Measurements from ENCODE around the gene PRUNE2.

DNA sequence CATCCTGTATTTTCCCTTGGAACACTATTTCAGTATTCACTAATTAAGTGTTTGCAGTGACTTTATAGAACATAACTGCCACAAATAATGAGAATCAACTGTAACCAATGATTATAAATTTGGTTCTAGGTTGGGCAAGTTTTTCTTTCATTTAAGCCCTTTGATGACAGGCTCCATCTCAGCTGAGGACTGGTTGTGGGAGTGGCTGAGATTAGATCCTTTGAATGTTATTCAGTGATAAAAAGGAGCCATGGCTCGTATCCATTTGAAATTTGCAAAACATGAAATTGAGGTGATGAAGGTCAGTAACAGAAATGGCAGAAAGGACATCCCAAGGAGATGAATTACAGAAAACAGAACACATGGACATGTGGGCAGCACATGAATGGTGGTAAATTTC is 279.8 kb downstream of the PRUNE2 start:
- TF ChIP-seq, protein P1, sequence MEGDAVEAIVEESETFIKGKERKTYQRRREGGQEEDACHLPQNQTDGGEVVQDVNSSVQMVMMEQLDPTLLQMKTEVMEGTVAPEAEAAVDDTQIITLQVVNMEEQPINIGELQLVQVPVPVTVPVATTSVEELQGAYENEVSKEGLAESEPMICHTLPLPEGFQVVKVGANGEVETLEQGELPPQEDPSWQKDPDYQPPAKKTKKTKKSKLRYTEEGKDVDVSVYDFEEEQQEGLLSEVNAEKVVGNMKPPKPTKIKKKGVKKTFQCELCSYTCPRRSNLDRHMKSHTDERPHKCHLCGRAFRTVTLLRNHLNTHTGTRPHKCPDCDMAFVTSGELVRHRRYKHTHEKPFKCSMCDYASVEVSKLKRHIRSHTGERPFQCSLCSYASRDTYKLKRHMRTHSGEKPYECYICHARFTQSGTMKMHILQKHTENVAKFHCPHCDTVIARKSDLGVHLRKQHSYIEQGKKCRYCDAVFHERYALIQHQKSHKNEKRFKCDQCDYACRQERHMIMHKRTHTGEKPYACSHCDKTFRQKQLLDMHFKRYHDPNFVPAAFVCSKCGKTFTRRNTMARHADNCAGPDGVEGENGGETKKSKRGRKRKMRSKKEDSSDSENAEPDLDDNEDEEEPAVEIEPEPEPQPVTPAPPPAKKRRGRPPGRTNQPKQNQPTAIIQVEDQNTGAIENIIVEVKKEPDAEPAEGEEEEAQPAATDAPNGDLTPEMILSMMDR (IDR thresholded peaks at IDR 0.05; ENCODE audit: poor library complexity), result no peak
- TF ChIP-seq EZH2 (IDR thresholded peaks at IDR 0.05; ENCODE audit: borderline replicate concordance), result no peak

All from hepatocyte (in vitro differentiated cells).